ENCODE results near the gene TBL1Y.
A peak's percentile ranks its signal among the peaks of the same experiment; 100 is the strongest.
"Not testable (repeated sequence)": the region's sequence is repeated elsewhere in the genome, so short reads cannot be mapped to it uniquely, and the experiment has no call there.

Gene TBL1Y

DNA sequence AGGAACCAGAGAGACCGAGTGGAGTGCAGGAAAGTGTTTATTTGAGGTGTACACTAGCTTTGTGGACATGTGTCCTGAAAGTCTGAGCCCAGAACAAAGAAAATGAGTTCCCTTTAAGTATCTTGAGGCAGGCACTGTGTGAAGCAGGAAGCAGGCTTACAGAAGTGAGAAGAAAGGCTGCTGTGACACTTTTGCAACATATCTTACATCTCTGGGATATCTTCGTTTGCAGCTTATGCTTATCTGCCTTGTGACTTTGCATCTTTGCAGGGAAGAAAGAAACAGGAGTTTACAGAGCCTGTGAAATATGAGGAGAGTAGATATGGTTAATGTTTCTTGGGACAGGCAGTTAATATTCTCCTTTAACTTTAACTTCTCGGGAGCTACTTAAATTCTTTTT is 92.1 kb downstream of the TBL1Y start:
- Mint-ChIP-seq H3K4me1 (peaks cover 6% of the 10 kb centered on the region), H3K27me3 (no peaks in the 10 kb centered on the region), H3K36me3 (no peaks in the 10 kb centered on the region), H3K27ac (no peak overlapping the region), H3K9me3 (no peaks in the 10 kb centered on the region), H3K4me3 (no peak overlapping the region)
- no peak for ATAC-seq

GRCh38 chrY:7007911-7008310 is 97.4 kb downstream of the TBL1Y start:
- no peaks in the 10 kb centered on the region for H3K36me3 Mint-ChIP-seq
- no peak for ATAC-seq
- H3K27ac Mint-ChIP-seq: no peak overlapping the region
- H3K4me3 Mint-ChIP-seq: no peak overlapping the region
- no peaks in the 10 kb centered on the region for H3K27me3 Mint-ChIP-seq
- no peaks in the 10 kb centered on the region for H3K4me1 Mint-ChIP-seq
- H3K9me3 Mint-ChIP-seq: no peaks in the 10 kb centered on the region

- no peak overlapping the region for H3K4me3 Mint-ChIP-seq
- no peak for ATAC-seq
- no peaks in the 10 kb centered on the region for H3K9me3 Mint-ChIP-seq
- no peaks in the 10 kb centered on the region for H3K27me3 Mint-ChIP-seq
- no peaks in the 10 kb centered on the region for H3K4me1 Mint-ChIP-seq
- no peaks in the 10 kb centered on the region for H3K36me3 Mint-ChIP-seq
- no peak overlapping the region for H3K27ac Mint-ChIP-seq
These were observed 98.3 kb downstream of the TBL1Y start for GRCh38 chrY:7008578-7009355.

DNA sequence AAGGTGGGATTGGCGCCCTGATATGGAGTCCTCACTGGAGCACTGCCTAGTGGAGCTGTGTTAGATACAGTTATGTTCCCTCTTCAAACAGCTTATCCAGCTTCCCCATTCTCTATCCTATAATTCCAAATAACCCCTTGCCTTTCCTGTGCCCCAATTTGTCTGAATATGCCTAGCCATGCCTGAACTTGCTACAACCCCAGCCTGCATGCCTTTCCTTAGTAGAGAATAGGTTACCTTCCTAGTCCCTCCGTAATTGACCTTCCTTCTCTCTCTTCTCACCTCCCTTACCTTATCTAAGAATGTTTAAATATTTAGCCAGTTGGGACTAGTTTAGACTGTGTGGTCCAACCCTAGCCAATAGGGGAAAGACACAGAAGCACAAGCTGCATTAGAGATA is 102.6 kb downstream of the TBL1Y start:
- Mint-ChIP-seq H3K4me3 (no peak overlapping the region), H3K36me3 (no peaks in the 10 kb centered on the region), H3K9me3 (no peaks in the 10 kb centered on the region), H3K27me3 (no peaks in the 10 kb centered on the region), H3K4me1 (no peaks in the 10 kb centered on the region), H3K27ac (no peak overlapping the region)
- no peak for ATAC-seq

- no peak for ATAC-seq
- Mint-ChIP-seq H3K4me1 (no peaks in the 10 kb centered on the region), H3K36me3 (no peaks in the 10 kb centered on the region), H3K27ac (no peak overlapping the region), H3K9me3 (no peaks in the 10 kb centered on the region), H3K27me3 (no peaks in the 10 kb centered on the region), H3K4me3 (no peak overlapping the region)
These were observed 106.0 kb downstream of the TBL1Y start for GRCh38 chrY:7016521-7016920.

DNA sequence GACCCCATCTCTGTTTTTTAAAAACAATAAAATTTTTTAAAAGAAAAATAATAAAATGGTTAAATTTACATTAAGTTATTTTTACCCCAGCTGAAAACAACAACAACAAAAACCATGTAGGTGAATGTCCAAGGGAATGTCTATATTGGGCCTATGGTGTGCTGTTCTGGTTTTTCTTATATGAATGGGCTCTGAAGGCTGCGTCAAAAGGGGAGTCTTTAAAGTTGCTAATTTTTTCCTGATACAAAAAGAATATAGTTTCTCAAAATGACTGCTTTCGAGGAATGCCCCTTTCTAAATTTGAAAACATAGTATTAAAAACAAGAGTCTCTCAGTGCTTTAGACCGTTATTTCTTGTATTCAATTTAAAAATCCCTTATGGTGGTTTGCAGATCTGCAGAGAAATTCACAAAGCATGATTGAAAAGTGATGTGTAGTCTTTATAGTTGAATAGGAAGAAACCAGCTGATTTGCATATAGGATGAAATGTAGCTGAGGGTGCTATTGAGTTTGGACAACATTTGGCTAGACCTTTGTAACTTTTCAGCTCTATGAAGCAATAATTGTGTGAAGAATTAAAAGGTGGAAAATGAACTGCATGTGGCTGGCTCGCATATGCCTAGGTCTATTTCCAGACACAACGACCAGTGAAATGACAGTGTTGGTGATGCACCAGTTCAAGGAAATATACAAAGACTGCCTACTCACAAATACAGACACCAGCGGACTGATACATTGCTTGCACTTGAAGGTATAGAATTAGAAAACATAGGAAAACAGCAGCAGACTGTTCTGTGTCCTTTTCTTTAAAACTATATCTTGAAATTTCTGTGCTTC is 107.0 kb downstream of the TBL1Y start:
- Mint-ChIP-seq H3K27me3 (no peaks in the 10 kb centered on the region), H3K9me3 (no peaks in the 10 kb centered on the region), H3K27ac (no peak overlapping the region), H3K4me1 (no peaks in the 10 kb centered on the region), H3K4me3 (no peak overlapping the region), H3K36me3 (no peaks in the 10 kb centered on the region)
- ATAC-seq: no peak

- no peaks in the 10 kb centered on the region for H3K4me1 Mint-ChIP-seq
- no peak overlapping the region for H3K27ac Mint-ChIP-seq
- no peak overlapping the region for H3K4me3 Mint-ChIP-seq
- H3K9me3 Mint-ChIP-seq: no peaks in the 10 kb centered on the region
- H3K27me3 Mint-ChIP-seq: no peaks in the 10 kb centered on the region
- H3K36me3 Mint-ChIP-seq: no peaks in the 10 kb centered on the region
- ATAC-seq: no peak
These were observed 128.5 kb downstream of the TBL1Y start for GRCh38 chrY:7039037-7039436.

GRCh38 chrY:7040662-7041061 is 130.2 kb downstream of the TBL1Y start:
- Mint-ChIP-seq H3K9me3 (no peaks in the 10 kb centered on the region), H3K4me3 (no peak overlapping the region), H3K4me1 (no peaks in the 10 kb centered on the region), H3K27me3 (no peaks in the 10 kb centered on the region), H3K36me3 (no peaks in the 10 kb centered on the region), H3K27ac (no peak overlapping the region)
- no peak for ATAC-seq

DNA sequence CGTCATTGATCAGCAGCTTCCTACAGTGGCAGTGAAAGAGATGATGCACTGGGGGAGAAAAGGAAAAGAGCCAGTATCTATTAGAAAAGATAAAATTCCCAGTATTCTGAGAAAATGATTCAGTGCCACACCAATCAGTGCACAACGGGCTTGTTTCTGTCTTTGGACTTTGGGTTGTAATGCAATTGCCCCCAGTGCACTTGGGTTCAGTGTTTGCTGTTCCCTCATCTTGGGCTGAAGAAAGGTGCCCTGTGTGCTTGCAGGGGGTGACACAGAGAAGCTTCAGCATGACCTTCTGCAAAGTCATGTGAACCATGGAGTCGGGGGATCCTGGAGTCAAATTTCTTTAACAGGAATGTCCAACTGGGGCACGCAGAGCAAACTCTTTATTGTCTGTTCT is 131.5 kb downstream of the TBL1Y start:
- no peaks in the 10 kb centered on the region for H3K36me3 Mint-ChIP-seq
- H3K4me1 Mint-ChIP-seq: no peaks in the 10 kb centered on the region
- H3K4me3 Mint-ChIP-seq: no peak overlapping the region
- no peaks in the 10 kb centered on the region for H3K9me3 Mint-ChIP-seq
- no peak overlapping the region for H3K27ac Mint-ChIP-seq
- no peaks in the 10 kb centered on the region for H3K27me3 Mint-ChIP-seq
- no peak for ATAC-seq

DNA sequence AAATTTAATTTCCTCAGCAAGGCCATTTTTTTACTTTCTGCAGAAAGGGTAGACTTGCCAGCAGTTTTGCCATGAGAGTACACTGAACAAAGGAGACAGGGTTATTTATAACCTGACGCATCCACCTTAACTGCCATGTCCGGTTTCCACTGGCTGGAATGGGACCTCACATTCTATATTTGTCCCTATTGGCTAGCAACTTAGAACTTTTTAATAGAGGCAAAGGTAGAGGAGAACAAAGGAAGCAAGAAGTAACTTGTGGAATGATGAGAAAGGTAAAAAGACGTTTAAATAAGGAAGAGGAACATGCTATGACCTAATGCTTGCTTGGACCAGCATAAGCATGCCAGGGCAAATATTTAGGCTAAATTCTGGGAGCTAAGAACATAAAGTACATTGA is 142.0 kb downstream of the TBL1Y start:
- H3K36me3 Mint-ChIP-seq, ATAC-seq, H3K9me3 Mint-ChIP-seq, H3K27me3 Mint-ChIP-seq, H3K27ac Mint-ChIP-seq, H3K4me1 Mint-ChIP-seq, H3K4me3 Mint-ChIP-seq: not testable (repeated sequence)

DNA sequence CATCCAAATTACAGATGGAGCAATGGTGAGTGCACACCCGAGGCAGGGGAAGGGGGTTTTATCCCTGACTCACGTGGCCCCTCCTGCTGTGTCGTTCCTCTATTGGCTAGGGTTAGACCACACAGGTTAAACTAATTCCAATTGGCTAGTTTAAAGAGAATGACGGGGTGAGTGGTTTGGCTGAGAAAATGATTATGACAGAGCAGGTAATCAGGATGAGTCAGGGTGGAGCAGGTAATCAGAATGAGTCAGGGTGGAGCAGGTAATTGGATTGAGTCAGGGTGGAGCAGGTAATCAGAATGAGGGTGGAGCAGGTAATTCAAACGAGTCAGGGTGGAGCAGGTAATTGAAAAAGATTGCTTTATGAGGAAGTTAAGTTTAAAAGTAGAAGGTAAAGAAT is 146.4 kb downstream of the TBL1Y start:
- Mint-ChIP-seq H3K27me3 (no peaks in the 10 kb centered on the region), H3K36me3 (no peaks in the 10 kb centered on the region), H3K4me3 (no peak overlapping the region), H3K27ac (no peak overlapping the region), H3K4me1 (peaks cover 5% of the 10 kb centered on the region), H3K9me3 (no peaks in the 10 kb centered on the region)
- ATAC-seq: no peak

GRCh38 chrY:7078725-7079124 is 168.2 kb downstream of the TBL1Y start:
- Mint-ChIP-seq H3K36me3 (no peaks in the 10 kb centered on the region), H3K4me1 (no peaks in the 10 kb centered on the region), H3K27ac (no peak overlapping the region), H3K27me3 (no peaks in the 10 kb centered on the region), H3K4me3 (no peak overlapping the region), H3K9me3 (no peaks in the 10 kb centered on the region)
- no peak for ATAC-seq

- not testable (repeated sequence) for ATAC-seq, H3K9me3 Mint-ChIP-seq, H3K36me3 Mint-ChIP-seq, H3K4me3 Mint-ChIP-seq, H3K27me3 Mint-ChIP-seq, H3K4me1 Mint-ChIP-seq, H3K27ac Mint-ChIP-seq
These were observed 170.1 kb downstream of the TBL1Y start for GRCh38 chrY:7080548-7080947.

GRCh38 chrY:7085606-7086005 is 175.1 kb downstream of the TBL1Y start:
- H3K27me3 Mint-ChIP-seq: no peaks in the 10 kb centered on the region
- no peaks in the 10 kb centered on the region for H3K36me3 Mint-ChIP-seq
- peak; percentile 87 for ATAC-seq
- no peak overlapping the region for H3K27ac Mint-ChIP-seq
- H3K4me1 Mint-ChIP-seq: peaks cover 7% of the 10 kb centered on the region
- no peak overlapping the region for H3K4me3 Mint-ChIP-seq
- H3K9me3 Mint-ChIP-seq: no peaks in the 10 kb centered on the region

DNA sequence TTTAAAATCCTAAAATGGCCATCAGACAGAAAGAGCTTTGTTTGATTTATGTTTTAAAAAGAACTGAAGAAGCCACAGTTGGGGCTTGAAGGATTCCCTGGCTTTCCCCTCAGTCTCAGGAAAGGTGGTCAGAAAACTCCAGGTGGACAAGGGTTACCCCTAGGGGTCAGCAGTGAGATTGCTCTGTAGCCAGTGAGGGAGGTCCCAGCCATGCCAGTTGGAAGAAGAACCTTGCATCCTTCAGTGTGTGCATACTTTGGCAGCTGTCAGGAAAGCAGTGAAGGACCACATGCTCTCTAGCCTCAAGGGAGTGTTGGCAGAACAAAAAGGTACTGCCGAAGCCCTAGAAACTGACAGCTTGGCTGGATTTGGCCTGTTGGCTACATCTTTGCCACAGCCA is 182.3 kb downstream of the TBL1Y start:
- no peaks in the 10 kb centered on the region for H3K27me3 Mint-ChIP-seq
- H3K4me3 Mint-ChIP-seq: no peak overlapping the region
- no peaks in the 10 kb centered on the region for H3K9me3 Mint-ChIP-seq
- no peaks in the 10 kb centered on the region for H3K4me1 Mint-ChIP-seq
- H3K27ac Mint-ChIP-seq: no peak overlapping the region
- H3K36me3 Mint-ChIP-seq: no peaks in the 10 kb centered on the region
- ATAC-seq: no peak

- Mint-ChIP-seq H3K9me3 (no peaks in the 10 kb centered on the region), H3K27ac (no peak overlapping the region), H3K36me3 (no peaks in the 10 kb centered on the region), H3K4me3 (no peak overlapping the region), H3K4me1 (no peaks in the 10 kb centered on the region), H3K27me3 (no peaks in the 10 kb centered on the region)
- no peak for ATAC-seq
These were observed 183.9 kb downstream of the TBL1Y start for GRCh38 chrY:7094365-7094764.
